Left lung (tissue), 10 donors: ENCODE results near the gene TANGO6. TPM values are rescaled to one million over a fixed set of nuclear protein-coding genes. Genes with fewer than 3 reads are reported as not detected.

ENCODE experiments used
- ATAC-seq: fragments of 200-7000 bp; cut with Tn5 transposase; one replicate; pipeline ENCODE4 v1.9.1; 2020; ENCODE audit warnings: moderate library complexity
- DNase-seq, 4 donors: peaks; one replicate each; pipeline ENCODE4 v3.0.0-alpha.2; 2013 to 2020
- H3K27ac ChIP-seq, 2 donors: fragments of 200-600 bp; sonication (generic) in 1 of 2; one replicate each; pipeline versions ENCODE4 v1.5.0 to v1.8.0; 2020 to 2021
- H3K27me3 ChIP-seq, 2 donors: fragments of 200-600 bp; sonication (generic) in 1 of 2; one replicate each; pipeline versions ENCODE4 v1.5.0 to v1.8.0; 2020 to 2021
- H3K36me3 ChIP-seq, 2 donors: fragments of 200-600 bp; sonication (generic) in 1 of 2; one replicate each; pipeline versions ENCODE4 v1.5.0 to v1.8.0; 2020 to 2021
- H3K4me1 ChIP-seq, 2 donors: fragments of 200-600 bp; one replicate each; pipeline ENCODE4 v1.8.0; 2021
- H3K4me3 ChIP-seq, 2 donors: fragments of 200-600 bp; sonication (generic) in 1 of 2; one replicate each; pipeline versions ENCODE4 v1.5.0 to v1.8.0; 2020 to 2021; ENCODE audit warnings: mild to moderate bottlenecking in 1 of 2
- H3K9me3 ChIP-seq, 2 donors: fragments of 200-600 bp; sonication (generic) in 1 of 2; one replicate each; pipeline versions ENCODE4 v1.5.0 to v1.8.0; 2020 to 2021
- CTCF ChIP-seq, 2 donors: fragments of 200-600 bp; sonication (generic) in 1 of 2; IDR thresholded peaks; one replicate each; pipeline versions ENCODE4 v1.5.0 to v1.8.0; 2021; ENCODE audit warnings: antibody characterized with exemption in 2 of 2
- intact Hi-C, 2 donors: fragments of 100-400 bp; cut with DNase I; formaldehyde crosslinking; loops; one replicate each; pipeline versions ENCODE4 v1.11.2 to v1.14.2; 2022
- polyA plus RNA-seq, 6 donors: library from polyadenylated mRNA; unstranded; fragments of 120-200 nt; gene quantifications; one replicate each; pipeline ENCODE4 v1.2.1, GENCODE V29; 2013; ENCODE audit not compliant: insufficient read length in 6 of 6
- total RNA-seq, 2 donors: library from RNA; stranded (reverse); fragmentation: NEBNext Ultra II Directional; extraction: Animal tissue kit (Norgen Biotek cat#: 25700); gene quantifications; one replicate each; pipeline ENCODE4 v1.2.1, GENCODE V29; 2021
- donor health status: DM: no; HTN: yes; CAD: no.
- donor health status: DM: no; HTN: no; CAD: no.

Gene TANGO6
- total and polyA plus RNA-seq, 8 donors = 6.3 to 24.1 (median 7.9) TPM

- no peak for DNase-seq
- ATAC-seq = no peak
- Histone ChIP-seq H3K36me3 (no peaks in the 10 kb centered on the region), H3K4me3 (no peak overlapping the region), H3K27me3 (no peaks in the 10 kb centered on the region), H3K27ac (peak overlapping the region in 1 of 2 donors; percentile 50), H3K4me1 (peaks cover 0 to 17% of the 10 kb centered on the region in 2 donors), H3K9me3 (no peaks in the 10 kb centered on the region)
- intact Hi-C loops = no loop called here
- no peak for TF ChIP-seq CTCF (IDR thresholded peaks at IDR 0.05)
Measured at GRCh38 chr16:68961778-68962402, 118.6 kb downstream of the TANGO6 start.

- no peaks in the 10 kb centered on the region for H3K9me3 ChIP-seq
- H3K4me1 ChIP-seq = no peaks in the 10 kb centered on the region
- H3K27me3 ChIP-seq = no peaks in the 10 kb centered on the region
- TF ChIP-seq CTCF (IDR thresholded peaks at IDR 0.05) = no peak
- H3K27ac ChIP-seq = no peak overlapping the region
- no peak for ATAC-seq
- no peak overlapping the region for H3K4me3 ChIP-seq
- peaks cover 0 to 14% of the 10 kb centered on the region in 2 donors for H3K36me3 ChIP-seq
- intact Hi-C loops = no loop called here
- DNase-seq = no peak
Measured at GRCh38 chr16:68969338-68969737, 126.0 kb downstream of the TANGO6 start.

GRCh38 chr16:68972013-68972412, 128.7 kb downstream of the TANGO6 start:
- H3K36me3 ChIP-seq = peaks cover 0 to 36% of the 10 kb centered on the region in 2 donors
- no peaks in the 10 kb centered on the region for H3K9me3 ChIP-seq
- H3K4me3 ChIP-seq = no peak overlapping the region
- ATAC-seq = no peak
- intact Hi-C loops = no loop called here
- no peak for DNase-seq
- no peaks in the 10 kb centered on the region for H3K27me3 ChIP-seq
- H3K27ac ChIP-seq = no peak overlapping the region
- H3K4me1 ChIP-seq = no peaks in the 10 kb centered on the region
- no peak for TF ChIP-seq CTCF (IDR thresholded peaks at IDR 0.05)

GRCh38 chr16:68972720-68973119, 129.4 kb downstream of the TANGO6 start:
- DNase-seq (peak in 1 of 4 donors; percentile 17), ATAC-seq (no peak)
- Histone ChIP-seq H3K27ac (no peak overlapping the region), H3K9me3 (no peaks in the 10 kb centered on the region), H3K36me3 (peaks cover 0 to 41% of the 10 kb centered on the region in 2 donors), H3K4me1 (no peaks in the 10 kb centered on the region), H3K4me3 (no peak overlapping the region), H3K27me3 (no peaks in the 10 kb centered on the region)
- no peak for TF ChIP-seq CTCF (IDR thresholded peaks at IDR 0.05)
- intact Hi-C loops = no loop called here

- H3K4me1 ChIP-seq = no peaks in the 10 kb centered on the region
- ATAC-seq (no peak), DNase-seq (no peak)
- H3K4me3 ChIP-seq = no peak overlapping the region
- H3K9me3 ChIP-seq = no peaks in the 10 kb centered on the region
- intact Hi-C loops = no loop called here
- TF ChIP-seq CTCF (IDR thresholded peaks at IDR 0.05) = no peak
- H3K27me3 ChIP-seq = no peaks in the 10 kb centered on the region
- H3K27ac ChIP-seq = no peak overlapping the region
- peaks cover 0 to 43% of the 10 kb centered on the region in 2 donors for H3K36me3 ChIP-seq
Measured at GRCh38 chr16:68973611-68974120, 130.3 kb downstream of the TANGO6 start.
